Measurements from ENCODE around the gene PCBP3. TPM values are rescaled to one million over a fixed set of nuclear protein-coding genes. Genes with fewer than 3 reads are reported as not detected.

PCBP3 gene
- polyA plus RNA-seq, 1 donor from 2014 or later, result 1.7 TPM

- no peaks in the 10 kb centered on the region for H4K20me1 ChIP-seq (ENCODE audit: insufficient read depth)
- no peaks in the 10 kb centered on the region for H3K36me3 ChIP-seq (ENCODE audit: insufficient read depth, low read length)
- H3F3A ChIP-seq (ENCODE audit: insufficient read depth, low read length, poor library complexity, severe bottlenecking), result no peaks in the 10 kb centered on the region
- H3K9me2 ChIP-seq (ENCODE audit: insufficient read depth, low read length), result no peaks in the 10 kb centered on the region
- no peaks in the 10 kb centered on the region for H3K9me3 ChIP-seq (ENCODE audit: low read length)
- H3K4me2 ChIP-seq (ENCODE audit: low read length), result no peak overlapping the region
- H3K79me2 ChIP-seq (replicated peaks; ENCODE audit: insufficient read depth, low read length), result no peaks in the 10 kb centered on the region
- no peak overlapping the region for H3K27ac ChIP-seq (ENCODE audit: low read length)
- no peak overlapping the region for H3K9ac ChIP-seq (ENCODE audit: low read length)
- H3K4me3 ChIP-seq (ENCODE audit: low read length), result no peak overlapping the region
- no peak overlapping the region for H2AFZ ChIP-seq (ENCODE audit: low read depth, low read length)
- no peaks in the 10 kb centered on the region for H3K27me3 ChIP-seq (ENCODE audit: insufficient read depth, low read depth, low read length)
- no peak for TF ChIP-seq CTCF (IDR thresholded peaks at IDR 0.05; ENCODE audit: poor library complexity, severe bottlenecking)
Measured at GRCh38 chr21:45868086-45868485, 224.6 kb downstream of the PCBP3 start.

- H3K36me3 ChIP-seq (ENCODE audit: insufficient read depth, low read length), result no peaks in the 10 kb centered on the region
- no peaks in the 10 kb centered on the region for H3K79me2 ChIP-seq (replicated peaks; ENCODE audit: insufficient read depth, low read length)
- H3K27ac ChIP-seq (ENCODE audit: low read length), result no peak overlapping the region
- H3K9me3 ChIP-seq (ENCODE audit: low read length), result no peaks in the 10 kb centered on the region
- no peak overlapping the region for H3K4me3 ChIP-seq (ENCODE audit: low read length)
- no peaks in the 10 kb centered on the region for H3F3A ChIP-seq (ENCODE audit: insufficient read depth, low read length, poor library complexity, severe bottlenecking)
- no peaks in the 10 kb centered on the region for H4K20me1 ChIP-seq (ENCODE audit: insufficient read depth)
- no peaks in the 10 kb centered on the region for H3K27me3 ChIP-seq (ENCODE audit: insufficient read depth, low read depth, low read length)
- TF ChIP-seq MXI1 (conservative IDR thresholded peaks at IDR 0.05; ENCODE audit: poor library complexity, severe bottlenecking), result no peak
- no peak for TF ChIP-seq SMC3 (conservative IDR thresholded peaks at IDR 0.05; ENCODE audit: poor library complexity)
- TF ChIP-seq, protein P1, sequence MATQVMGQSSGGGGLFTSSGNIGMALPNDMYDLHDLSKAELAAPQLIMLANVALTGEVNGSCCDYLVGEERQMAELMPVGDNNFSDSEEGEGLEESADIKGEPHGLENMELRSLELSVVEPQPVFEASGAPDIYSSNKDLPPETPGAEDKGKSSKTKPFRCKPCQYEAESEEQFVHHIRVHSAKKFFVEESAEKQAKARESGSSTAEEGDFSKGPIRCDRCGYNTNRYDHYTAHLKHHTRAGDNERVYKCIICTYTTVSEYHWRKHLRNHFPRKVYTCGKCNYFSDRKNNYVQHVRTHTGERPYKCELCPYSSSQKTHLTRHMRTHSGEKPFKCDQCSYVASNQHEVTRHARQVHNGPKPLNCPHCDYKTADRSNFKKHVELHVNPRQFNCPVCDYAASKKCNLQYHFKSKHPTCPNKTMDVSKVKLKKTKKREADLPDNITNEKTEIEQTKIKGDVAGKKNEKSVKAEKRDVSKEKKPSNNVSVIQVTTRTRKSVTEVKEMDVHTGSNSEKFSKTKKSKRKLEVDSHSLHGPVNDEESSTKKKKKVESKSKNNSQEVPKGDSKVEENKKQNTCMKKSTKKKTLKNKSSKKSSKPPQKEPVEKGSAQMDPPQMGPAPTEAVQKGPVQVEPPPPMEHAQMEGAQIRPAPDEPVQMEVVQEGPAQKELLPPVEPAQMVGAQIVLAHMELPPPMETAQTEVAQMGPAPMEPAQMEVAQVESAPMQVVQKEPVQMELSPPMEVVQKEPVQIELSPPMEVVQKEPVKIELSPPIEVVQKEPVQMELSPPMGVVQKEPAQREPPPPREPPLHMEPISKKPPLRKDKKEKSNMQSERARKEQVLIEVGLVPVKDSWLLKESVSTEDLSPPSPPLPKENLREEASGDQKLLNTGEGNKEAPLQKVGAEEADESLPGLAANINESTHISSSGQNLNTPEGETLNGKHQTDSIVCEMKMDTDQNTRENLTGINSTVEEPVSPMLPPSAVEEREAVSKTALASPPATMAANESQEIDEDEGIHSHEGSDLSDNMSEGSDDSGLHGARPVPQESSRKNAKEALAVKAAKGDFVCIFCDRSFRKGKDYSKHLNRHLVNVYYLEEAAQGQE (IDR thresholded peaks at IDR 0.05; ENCODE audit: borderline replicate concordance), result no peak
- TF ChIP-seq CTCF (IDR thresholded peaks at IDR 0.05; ENCODE audit: poor library complexity, severe bottlenecking), result no peak
- no peak for TF ChIP-seq TAF1 (IDR thresholded peaks at IDR 0.05; ENCODE audit: low read depth)
- TF ChIP-seq RAD21 (conservative IDR thresholded peaks at IDR 0.05), result no peak
- TF ChIP-seq POLR2AphosphoS5 (IDR thresholded peaks at IDR 0.05), result no peak
- TF ChIP-seq EZH2 (IDR thresholded peaks at IDR 0.05; ENCODE audit: borderline replicate concordance, insufficient read depth, low read length, poor library complexity, severe bottlenecking), result no peak
- no peak for TF ChIP-seq EP300 (conservative IDR thresholded peaks at IDR 0.05; ENCODE audit: poor library complexity, severe bottlenecking)
- H2AFZ ChIP-seq (ENCODE audit: low read depth, low read length), result no peak overlapping the region
- H3K4me2 ChIP-seq (ENCODE audit: low read length), result no peak overlapping the region
- no peaks in the 10 kb centered on the region for H3K9me2 ChIP-seq (ENCODE audit: insufficient read depth, low read length)
- no peak overlapping the region for H3K9ac ChIP-seq (ENCODE audit: low read length)
Measured at GRCh38 chr21:45868488-45868887, 225.0 kb downstream of the PCBP3 start.

All from neural cell (in vitro differentiated cells).